Nephron progenitor cell (in vitro differentiated cells): Measurements from ENCODE around the gene WDR83.
A peak's percentile ranks its signal among the peaks of the same experiment; 100 is the strongest.
"Not testable (repeated sequence)": the region's sequence is repeated elsewhere in the genome, so short reads cannot be mapped to it uniquely, and the experiment has no call there.

Experiments
- DNase-seq: peaks from one replicate; pipeline ENCODE4 v3.0.0; 2021
- H3K27ac Mint-ChIP-seq: 2 replicates; pipeline ENCODE4 v1.8.0; 2021; ENCODE audit warnings: mild to moderate bottlenecking, moderate library complexity, mixed read lengths
- H3K27me3 Mint-ChIP-seq: 2 replicates; pipeline ENCODE4 v1.8.0; 2021; ENCODE audit warnings: mild to moderate bottlenecking, low read depth, mixed read lengths; ENCODE audit not compliant: poor library complexity
- H3K36me3 Mint-ChIP-seq: 2 replicates; pipeline ENCODE4 v1.8.0; 2021; ENCODE audit warnings: low read depth, mixed read lengths
- H3K4me1 Mint-ChIP-seq: 2 replicates; pipeline ENCODE4 v1.8.0; 2021; ENCODE audit warnings: mixed read lengths
- H3K4me3 Mint-ChIP-seq: 2 replicates; pipeline ENCODE4 v1.8.0; 2021; ENCODE audit warnings: mild to moderate bottlenecking, moderate library complexity, mixed read lengths
- H3K9me3 Mint-ChIP-seq: 2 replicates; pipeline ENCODE4 v1.8.0; 2021; ENCODE audit warnings: mild to moderate bottlenecking, moderate library complexity, mixed read lengths
- CTCF ChIP-seq: fragments of 200-600 bp; sonication (generic); IDR thresholded peaks from 2 replicates; pipeline ENCODE4 v1.5.0; 2021; ENCODE audit warnings: antibody characterized with exemption

WDR83 gene

GRCh38 chr19:12692960-12693359 is 26.4 kb downstream of the WDR83 start:
- Mint-ChIP-seq H3K36me3 (peaks cover under 1% of the 10 kb centered on the region), H3K27ac (no peak overlapping the region), H3K27me3 (peaks cover 3% of the 10 kb centered on the region), H3K4me3 (no peak overlapping the region), H3K9me3 (no peaks in the 10 kb centered on the region), H3K4me1 (peaks cover 7% of the 10 kb centered on the region)
- DNase-seq = no peak
- TF ChIP-seq CTCF = no peak

- TF ChIP-seq CTCF = no peak
- peaks cover 17% of the 10 kb centered on the region for H3K4me1 Mint-ChIP-seq
- no peak for DNase-seq
- H3K4me3 Mint-ChIP-seq = peak overlapping the region; percentile 93
- H3K27me3 Mint-ChIP-seq = peaks cover 3% of the 10 kb centered on the region
- peaks cover 12% of the 10 kb centered on the region for H3K36me3 Mint-ChIP-seq
- no peak overlapping the region for H3K27ac Mint-ChIP-seq
- H3K9me3 Mint-ChIP-seq = no peaks in the 10 kb centered on the region
Measured at GRCh38 chr19:12694641-12695040, 28.0 kb downstream of the WDR83 start.

GRCh38 chr19:12695096-12695495 is 28.5 kb downstream of the WDR83 start:
- Mint-ChIP-seq H3K9me3 (no peaks in the 10 kb centered on the region), H3K27me3 (peaks cover 3% of the 10 kb centered on the region), H3K36me3 (peaks cover 16% of the 10 kb centered on the region), H3K27ac (no peak overlapping the region), H3K4me1 (peaks cover 22% of the 10 kb centered on the region), H3K4me3 (peak overlapping the region; percentile 93)
- no peak for DNase-seq
- no peak for TF ChIP-seq CTCF

GRCh38 chr19:12695514-12695913 is 28.9 kb downstream of the WDR83 start:
- H3K4me3 Mint-ChIP-seq = peak overlapping the region; percentile 93
- TF ChIP-seq CTCF = no peak
- H3K27me3 Mint-ChIP-seq = peaks cover 3% of the 10 kb centered on the region
- no peak for DNase-seq
- no peaks in the 10 kb centered on the region for H3K9me3 Mint-ChIP-seq
- no peak overlapping the region for H3K27ac Mint-ChIP-seq
- H3K36me3 Mint-ChIP-seq = peaks cover 19% of the 10 kb centered on the region
- peaks cover 24% of the 10 kb centered on the region for H3K4me1 Mint-ChIP-seq

GRCh38 chr19:12695997-12696365 is 29.4 kb downstream of the WDR83 start:
- Mint-ChIP-seq H3K4me3 (peak overlapping the region; percentile 93), H3K27me3 (peaks cover 3% of the 10 kb centered on the region), H3K27ac (no peak overlapping the region), H3K4me1 (peaks cover 28% of the 10 kb centered on the region), H3K9me3 (no peaks in the 10 kb centered on the region), H3K36me3 (peaks cover 23% of the 10 kb centered on the region)
- DNase-seq = no peak
- TF ChIP-seq CTCF = no peak

- no peaks in the 10 kb centered on the region for H3K9me3 Mint-ChIP-seq
- TF ChIP-seq CTCF = no peak
Measured at GRCh38 chr19:12696366-12697335, 30.0 kb downstream of the WDR83 start, which contains the start of gene FBXW9. Gene FBXW9, minus strand, starts transcription at chr19:12696631. Its CDS starts 50 bp downstream, at chr19:12696581.

GRCh38 chr19:12697425-12697824 is 30.8 kb downstream of the WDR83 start:
- H3K9me3 Mint-ChIP-seq, DNase-seq, H3K27me3 Mint-ChIP-seq, H3K27ac Mint-ChIP-seq: not testable (repeated sequence)
- H3K4me1 Mint-ChIP-seq = peaks cover 35% of the 10 kb centered on the region
- peak overlapping the region; percentile 93 for H3K4me3 Mint-ChIP-seq
- peaks cover 33% of the 10 kb centered on the region for H3K36me3 Mint-ChIP-seq

More at GRCh38 chr19:12696366-12697335, 30.0 kb downstream of the WDR83 start, which contains the start of gene FBXW9:
- peak; percentile 99 for DNase-seq
- Mint-ChIP-seq H3K36me3 (peaks cover 28% of the 10 kb centered on the region), H3K4me1 (peaks cover 35% of the 10 kb centered on the region), H3K4me3 (peak within 1 kb of the TSS; percentile 93), H3K27ac (peak within 1 kb of the TSS; percentile 99), H3K27me3 (peaks cover 6% of the 10 kb centered on the region)
